GM12878 (cell line): Measurements from ENCODE around the gene MAPKBP1. TPM values are rescaled to one million over a fixed set of nuclear protein-coding genes. Genes with fewer than 3 reads are reported as not detected.

Source experiments
- ATAC-seq: fragments of 200-7000 bp; cut with Tn5 transposase; 3 replicates; pipeline ENCODE4 v1.9.1; 2020; ENCODE audit warnings: mild to moderate bottlenecking, moderate library complexity
- BruUV-seq: library from RNA; stranded (reverse); fragments of 400-500 nt; replicated peaks from 2 replicates; lab custom pipeline; 2021; lab: Mats Ljungman, UMichigan
- CTCF ChIA-PET: fragments of 300-600 bp; sonication (Branson Sonifier 250); formaldehyde crosslinking; extraction: SDS; loops from one replicate; lab custom pipeline; 2021; ENCODE audit warnings: inconsistent platforms; lab: Yijun Ruan, JAX
- POLR2A ChIA-PET: fragments of 350-600 bp; formaldehyde crosslinking; extraction: SDS; loops from one replicate; lab custom pipeline; 2021; ENCODE audit warnings: inconsistent platforms; lab: Charles Lee
- RAD21 ChIA-PET: fragments of 300-600 bp; sonication (Branson Sonifier 250); formaldehyde crosslinking; loops from one replicate; lab custom pipeline; 2023; ENCODE audit warnings: antibody characterized with exemption; ENCODE audit not compliant: unreplicated experiment; lab: Charles Lee
- SMC1A ChIA-PET: fragments of 300-600 bp; sonication (Branson Sonifier 250); formaldehyde crosslinking; loops from one replicate; lab custom pipeline; 2023; ENCODE audit not compliant: unreplicated experiment, uncharacterized antibody; lab: Charles Lee
- DNase-seq: peaks from one replicate; pipeline ENCODE4 v3.0.0-alpha.2; 2011; ENCODE audit warnings: low read depth, low spot score
- FAIRE-seq: peaks from 3 replicates; lab custom pipeline; 2011; peaks lifted over from hg19 to GRCh38; lab: Jason Lieb, UNC
- H2AFZ ChIP-seq: 2 replicates; pipeline ENCODE4 v1.6.0; 2011; ENCODE audit warnings: low read depth, low read length, control low read depth; ENCODE audit not compliant: control insufficient read depth
- H3K27ac ChIP-seq: 2 replicates; pipeline ENCODE4 v1.5.1; 2011; ENCODE audit warnings: control low read depth; ENCODE audit not compliant: control insufficient read depth, insufficient read depth
- H3K27me3 ChIP-seq, 2 experiments: replicated peaks in 1 of 2; 2 replicates each; pipeline versions ENCODE4 v1.6.0 to v1.6.1; 2011; ENCODE audit warnings: low read length in 1 of 2; ENCODE audit not compliant: control insufficient read depth in 2 of 2, insufficient read depth in 2 of 2
- H3K36me3 ChIP-seq, 2 experiments: 2 replicates each; pipeline ENCODE4 v1.5.1; 2011; ENCODE audit warnings: low read length in 1 of 2; ENCODE audit not compliant: control insufficient read depth in 2 of 2, insufficient read depth in 2 of 2
- H3K4me1 ChIP-seq: 2 replicates; pipeline ENCODE4 v1.6.1; 2011; ENCODE audit warnings: mild to moderate bottlenecking, low read length, moderate library complexity, mixed read lengths; ENCODE audit not compliant: control insufficient read depth, insufficient read depth
- H3K4me2 ChIP-seq: 2 replicates; pipeline ENCODE4 v1.6.0; 2011; ENCODE audit warnings: control low read depth; ENCODE audit not compliant: control insufficient read depth, insufficient read depth
- H3K4me3 ChIP-seq: fragments of 200-600 bp; sonication (generic); 2 replicates; pipeline ENCODE4 v1.5.1; 2016
- H3K79me2 ChIP-seq: 2 replicates; pipeline ENCODE4 v1.6.0; 2011; ENCODE audit warnings: low read length; ENCODE audit not compliant: control insufficient read depth, insufficient read depth
- H3K9ac ChIP-seq: 2 replicates; pipeline ENCODE4 v1.8.0; 2011; ENCODE audit warnings: low read length, control low read depth, mixed read lengths; ENCODE audit not compliant: control insufficient read depth, insufficient read depth
- H3K9me3 ChIP-seq: replicated peaks from 3 replicates; pipeline ENCODE4 v1.5.1; 2011; ENCODE audit warnings: mild to moderate bottlenecking, low read length; ENCODE audit not compliant: control insufficient read depth, insufficient read depth
- H4K20me1 ChIP-seq: 2 replicates; pipeline ENCODE4 v1.6.0; 2011; ENCODE audit not compliant: control insufficient read depth, insufficient read depth
- ATF7 ChIP-seq: fragments of 450-650 bp; IDR thresholded peaks from 2 replicates; pipeline ENCODE4 v1.6.1; 2016; ENCODE audit warnings: low read depth, mild to moderate bottlenecking
- CHD1 ChIP-seq: IDR thresholded peaks from 2 replicates; pipeline ENCODE4 v1.6.1; 2012; ENCODE audit warnings: low read depth, low read length, improper control_type of control experiment
- CHD4 ChIP-seq: fragments of 200-600 bp; sonication (generic); IDR thresholded peaks from 2 replicates; pipeline ENCODE4 v1.6.1; 2016; ENCODE audit warnings: mild to moderate bottlenecking
- CUX1 ChIP-seq: IDR thresholded peaks from 2 replicates; pipeline ENCODE4 v1.6.1; 2012; ENCODE audit warnings: improper control_type of control experiment, low read depth, low read length; ENCODE audit not compliant: insufficient replicate concordance
- GATAD2B ChIP-seq: fragments of 450-650 bp; conservative IDR thresholded peaks from 2 replicates; pipeline ENCODE4 v1.6.1; 2017; ENCODE audit warnings: low read depth, mild to moderate bottlenecking, moderate library complexity
- MTA3 ChIP-seq: IDR thresholded peaks from 2 replicates; pipeline ENCODE4 v1.6.1; 2012; ENCODE audit warnings: low read length, inconsistent platforms, borderline replicate concordance
- SREBF1 ChIP-seq: IDR thresholded peaks from 2 replicates; pipeline ENCODE4 v1.6.1; 2012; ENCODE audit warnings: mild to moderate bottlenecking, low read length
- TBL1XR1 ChIP-seq: IDR thresholded peaks from 2 replicates; pipeline ENCODE4 v1.6.1; 2012; ENCODE audit warnings: low read depth, low read length, improper control_type of control experiment
- ZNF217 ChIP-seq: fragments of 450-650 bp; IDR thresholded peaks from 2 replicates; pipeline ENCODE4 v1.6.1; 2017; ENCODE audit warnings: antibody characterized with exemption, mild to moderate bottlenecking
- WGBS: methylation state at CpG from one replicate; pipeline ENCODE4 v1.1.6; 2016; ENCODE audit warnings: low lambda C conversion rate; ENCODE audit not compliant: insufficient replicate concordance, insufficient coverage; ENCODE audit errors: missing lambda C conversion rate; 5-methylcytosine and 5-hydroxymethylcytosine counted together
- in situ Hi-C: fragments of 300-500 bp; cut with MboI; formaldehyde crosslinking; loops from 9 replicates; pipeline ENCODE4 v1.14.3; 2018; ENCODE audit warnings: mixed read lengths
- intact Hi-C: fragments of 100-400 bp; cut with micrococcal nuclease; formaldehyde crosslinking; loops from one replicate; pipeline ENCODE4 v1.14.2; 2022; ENCODE audit not compliant: unreplicated experiment
- polyA plus RNA-seq, 11 experiments: library from polyadenylated mRNA; depleted of rRNA in 4 of 11; unstranded in 6 of 11; stranded (reverse) in 5 of 11; fragments of >200 nt; fragmentation: Nextera tagmentation in 4 of 11; fragmentation: Illumina TruSeq in 1 of 11; extraction: Ambion mirVana in 4 of 11; extraction: Trizol in 1 of 11; gene quantifications; 1 replicate in 1 of 11; 2 replicates in 10 of 11; pipeline versions ENCODE4 v1.2.1 to v1.2.3, GENCODE V29; 2011 to 2016; ENCODE audit warnings: inconsistent platforms in 2 of 11, missing spikeins in 2 of 11, low read depth in 1 of 11
- total RNA-seq, 4 experiments: library from RNA; depleted of rRNA in 3 of 4; stranded (reverse); fragments of >200 nt in 3 of 4; fragmentation: Illumina TruSeq in 1 of 4; extraction: Trizol in 1 of 4; gene quantifications; 2 replicates each; pipeline versions ENCODE4 v1.2.1 to v1.2.3, GENCODE V29; 2013 to 2021

The MAPKBP1 gene
- total and polyA plus RNA-seq, 10 of the 15 experiments (the other 5 are each of a cell fraction or from before 2014, with no cell fraction given): 0.44 to 19.0 (median 7.3) TPM

- TF ChIP-seq ZNF217: no peak
- TF ChIP-seq CHD4: no peak
- no peak for TF ChIP-seq CUX1
- no peak for TF ChIP-seq GATAD2B
- TF ChIP-seq MTA3: no peak
- TF ChIP-seq CHD1: no peak
- TF ChIP-seq TBL1XR1: no peak
- TF ChIP-seq ATF7: no peak
- no peak for TF ChIP-seq SREBF1
- H3K79me2 ChIP-seq: no peaks in the 10 kb centered on the region; the same call in 1 of the 2 replicates
- H3K4me3 ChIP-seq: no peak overlapping the region
- H3K9me3 ChIP-seq: no peaks in the 10 kb centered on the region; the same call in 2 of the 3 replicates
- peaks cover 14% of the 10 kb centered on the region for H3K4me1 ChIP-seq
- no peak for DNase-seq
- H3K27me3 ChIP-seq: no peaks in the 10 kb centered on the region
- SMC1A ChIA-PET: interaction anchor here (0.8 to 5.9 kb wide), 2 partner anchors 24 to 29 kb away, joined by 3 to 72 read pairs; partner anchors contain the start of gene MAPKBP1
- RAD21 ChIA-PET: interaction anchor here (0.6 to 12.6 kb wide), 2 partner anchors 28 to 34 kb away, joined by 3 to 305 read pairs; partner anchors contain the start of gene MAPKBP1
- 98% methylated on average over 3 of the region's 3 CpGs for WGBS
- no peak for FAIRE-seq
- no peak overlapping the region for H3K27ac ChIP-seq
- H4K20me1 ChIP-seq: no peaks in the 10 kb centered on the region
- in situ Hi-C loops (no loop called here), intact Hi-C loops (no loop called here)
- no peak overlapping the region for H3K4me2 ChIP-seq
- no peak for ATAC-seq
- H2AFZ ChIP-seq: no peak overlapping the region
- BruUV-seq: no TSS peak
- peaks cover 0 to 4% of the 10 kb centered on the region in 2 experiments; a peak in 3 of 4 replicates for H3K36me3 ChIP-seq
- CTCF ChIA-PET: interaction anchor here (0.7 to 5.7 kb wide), 4 partner anchors 9 to 28 kb away, joined by 3 to 66 read pairs (median 9); partner anchors contain the start of gene MAPKBP1
- H3K9ac ChIP-seq: no peak overlapping the region
- POLR2A ChIA-PET: interaction anchor here (0.9 to 7.0 kb wide), 2 partner anchors 25 to 28 kb away, joined by 3 to 32 read pairs; partner anchors contain the start of gene MAPKBP1
Observed at GRCh38 chr15:41801850-41802455, 27.7 kb downstream of the MAPKBP1 start.
